GM12878 (cell line): ENCODE data around the gene FAM162B. TPM values are rescaled to one million over a fixed set of nuclear protein-coding genes. Genes with fewer than 3 reads are reported as not detected.

Experiments used
- ATAC-seq: fragments of 200-7000 bp; cut with Tn5 transposase; 3 replicates; pipeline ENCODE4 v1.9.1; 2020; ENCODE audit warnings: mild to moderate bottlenecking, moderate library complexity
- BruUV-seq: library from RNA; stranded (reverse); fragments of 400-500 nt; replicated peaks from 2 replicates; lab custom pipeline; 2021; lab: Mats Ljungman, UMichigan
- CTCF ChIA-PET: fragments of 300-600 bp; sonication (Branson Sonifier 250); formaldehyde crosslinking; extraction: SDS; loops from one replicate; lab custom pipeline; 2021; ENCODE audit warnings: inconsistent platforms; lab: Yijun Ruan, JAX
- POLR2A ChIA-PET: fragments of 350-600 bp; formaldehyde crosslinking; extraction: SDS; loops from one replicate; lab custom pipeline; 2021; ENCODE audit warnings: inconsistent platforms; lab: Charles Lee
- RAD21 ChIA-PET: fragments of 300-600 bp; sonication (Branson Sonifier 250); formaldehyde crosslinking; loops from one replicate; lab custom pipeline; 2023; ENCODE audit warnings: antibody characterized with exemption; ENCODE audit not compliant: unreplicated experiment; lab: Charles Lee
- SMC1A ChIA-PET: fragments of 300-600 bp; sonication (Branson Sonifier 250); formaldehyde crosslinking; loops from one replicate; lab custom pipeline; 2023; ENCODE audit not compliant: unreplicated experiment, uncharacterized antibody; lab: Charles Lee
- DNase-seq: peaks from one replicate; pipeline ENCODE4 v3.0.0-alpha.2; 2011; ENCODE audit warnings: low read depth, low spot score
- FAIRE-seq: peaks from 3 replicates; lab custom pipeline; 2011; peaks lifted over from hg19 to GRCh38; lab: Jason Lieb, UNC
- H2AFZ ChIP-seq: 2 replicates; pipeline ENCODE4 v1.6.0; 2011; ENCODE audit warnings: low read depth, low read length, control low read depth; ENCODE audit not compliant: control insufficient read depth
- H3K27ac ChIP-seq: 2 replicates; pipeline ENCODE4 v1.5.1; 2011; ENCODE audit warnings: control low read depth; ENCODE audit not compliant: control insufficient read depth, insufficient read depth
- H3K27me3 ChIP-seq, 2 experiments: replicated peaks in 1 of 2; 2 replicates each; pipeline versions ENCODE4 v1.6.0 to v1.6.1; 2011; ENCODE audit warnings: low read length in 1 of 2; ENCODE audit not compliant: control insufficient read depth in 2 of 2, insufficient read depth in 2 of 2
- H3K36me3 ChIP-seq, 2 experiments: 2 replicates each; pipeline ENCODE4 v1.5.1; 2011; ENCODE audit warnings: low read length in 1 of 2; ENCODE audit not compliant: control insufficient read depth in 2 of 2, insufficient read depth in 2 of 2
- H3K4me1 ChIP-seq: 2 replicates; pipeline ENCODE4 v1.6.1; 2011; ENCODE audit warnings: mild to moderate bottlenecking, low read length, moderate library complexity, mixed read lengths; ENCODE audit not compliant: control insufficient read depth, insufficient read depth
- H3K4me2 ChIP-seq: 2 replicates; pipeline ENCODE4 v1.6.0; 2011; ENCODE audit warnings: control low read depth; ENCODE audit not compliant: control insufficient read depth, insufficient read depth
- H3K4me3 ChIP-seq: fragments of 200-600 bp; sonication (generic); 2 replicates; pipeline ENCODE4 v1.5.1; 2016
- H3K79me2 ChIP-seq: 2 replicates; pipeline ENCODE4 v1.6.0; 2011; ENCODE audit warnings: low read length; ENCODE audit not compliant: control insufficient read depth, insufficient read depth
- H3K9ac ChIP-seq: 2 replicates; pipeline ENCODE4 v1.8.0; 2011; ENCODE audit warnings: low read length, control low read depth, mixed read lengths; ENCODE audit not compliant: control insufficient read depth, insufficient read depth
- H3K9me3 ChIP-seq: replicated peaks from 3 replicates; pipeline ENCODE4 v1.5.1; 2011; ENCODE audit warnings: mild to moderate bottlenecking, low read length; ENCODE audit not compliant: control insufficient read depth, insufficient read depth
- H4K20me1 ChIP-seq: 2 replicates; pipeline ENCODE4 v1.6.0; 2011; ENCODE audit not compliant: control insufficient read depth, insufficient read depth
- BCLAF1 ChIP-seq: fragments of 450-650 bp; IDR thresholded peaks from 2 replicates; pipeline ENCODE4 v1.6.1; 2017; ENCODE audit warnings: antibody characterized with exemption, mild to moderate bottlenecking, moderate library complexity
- FOXK2 ChIP-seq: fragments of 450-650 bp; IDR thresholded peaks from 2 replicates; pipeline ENCODE4 v1.6.1; 2017; ENCODE audit warnings: mild to moderate bottlenecking, moderate library complexity
- IRF3 ChIP-seq: fragments of 450-650 bp; IDR thresholded peaks from 2 replicates; pipeline ENCODE4 v1.6.1; 2014; ENCODE audit warnings: mild to moderate bottlenecking
- MXI1 ChIP-seq: fragments of 150-350 bp; IDR thresholded peaks from 2 replicates; pipeline ENCODE4 v1.6.1; 2011; ENCODE audit warnings: low read depth, mild to moderate bottlenecking, inconsistent platforms, low read length, improper control_type of control experiment
- POLR2AphosphoS5 ChIP-seq: IDR thresholded peaks from 2 replicates; pipeline ENCODE4 v1.6.1; 2011; ENCODE audit warnings: mild to moderate bottlenecking, low read length, inconsistent platforms
- REST ChIP-seq: IDR thresholded peaks from 2 replicates; pipeline ENCODE4 v1.6.1; 2012; ENCODE audit warnings: mild to moderate bottlenecking, low read depth, low read length
- WGBS: methylation state at CpG from one replicate; pipeline ENCODE4 v1.1.6; 2016; ENCODE audit warnings: low lambda C conversion rate; ENCODE audit not compliant: insufficient replicate concordance, insufficient coverage; ENCODE audit errors: missing lambda C conversion rate; 5-methylcytosine and 5-hydroxymethylcytosine counted together
- in situ Hi-C: fragments of 300-500 bp; cut with MboI; formaldehyde crosslinking; loops from 9 replicates; pipeline ENCODE4 v1.14.3; 2018; ENCODE audit warnings: mixed read lengths
- intact Hi-C: fragments of 100-400 bp; cut with micrococcal nuclease; formaldehyde crosslinking; loops from one replicate; pipeline ENCODE4 v1.14.2; 2022; ENCODE audit not compliant: unreplicated experiment
- polyA plus RNA-seq, 11 experiments: library from polyadenylated mRNA; depleted of rRNA in 4 of 11; unstranded in 6 of 11; stranded (reverse) in 5 of 11; fragments of >200 nt; fragmentation: Nextera tagmentation in 4 of 11; fragmentation: Illumina TruSeq in 1 of 11; extraction: Ambion mirVana in 4 of 11; extraction: Trizol in 1 of 11; gene quantifications; 1 replicate in 1 of 11; 2 replicates in 10 of 11; pipeline versions ENCODE4 v1.2.1 to v1.2.3, GENCODE V29; 2011 to 2016; ENCODE audit warnings: inconsistent platforms in 2 of 11, missing spikeins in 2 of 11, low read depth in 1 of 11
- total RNA-seq, 4 experiments: library from RNA; depleted of rRNA in 3 of 4; stranded (reverse); fragments of >200 nt in 3 of 4; fragmentation: Illumina TruSeq in 1 of 4; extraction: Trizol in 1 of 4; gene quantifications; 2 replicates each; pipeline versions ENCODE4 v1.2.1 to v1.2.3, GENCODE V29; 2013 to 2021

The FAM162B gene
- total and polyA plus RNA-seq, 10 of the 15 experiments (the other 5 are each of a cell fraction or from before 2014, with no cell fraction given), result not detected

DNA sequence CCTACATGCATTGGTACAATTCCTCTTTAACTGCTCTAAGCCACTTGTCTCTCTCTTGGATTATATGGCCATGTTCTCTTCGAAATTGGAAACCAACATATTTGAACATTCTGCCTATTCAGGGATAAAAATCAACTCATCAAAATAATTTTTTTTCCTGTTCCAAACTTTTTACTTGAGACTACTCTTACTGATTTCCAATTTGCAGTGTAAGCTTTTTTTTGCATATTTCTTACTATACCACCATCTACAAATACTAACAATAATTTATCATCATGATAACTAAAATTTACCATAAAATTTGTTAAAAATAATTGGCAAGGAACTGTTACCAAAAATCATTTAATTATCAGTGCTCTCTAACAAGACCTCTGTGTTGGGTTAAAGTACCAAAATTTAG, 6.9 kb upstream of the FAM162B start:
- Histone ChIP-seq H3K4me2 (no peak overlapping the region), H3K9me3 (no peaks in the 10 kb centered on the region), H3K36me3 (no peaks in the 10 kb centered on the region), H4K20me1 (no peaks in the 10 kb centered on the region), H3K79me2 (no peaks in the 10 kb centered on the region), H3K4me3 (no peak overlapping the region), H3K4me1 (no peaks in the 10 kb centered on the region), H3K27ac (no peak overlapping the region), H2AFZ (no peak overlapping the region), H3K9ac (no peak overlapping the region), H3K27me3 (no peaks in the 10 kb centered on the region)
- ChIA-PET POLR2A (no interaction called here), SMC1A (interaction anchor here (1.1 kb wide), 1 partner anchor 17 kb away, joined by 3 read pairs; no protein-coding TSS in a partner anchor), RAD21 (no interaction called here), CTCF (no interaction called here)
- DNase-seq (no peak), ATAC-seq (no peak), FAIRE-seq (no peak)
- in situ Hi-C loops, result no loop called here
- BruUV-seq, result no TSS peak
- intact Hi-C loops, result no loop called here
- no peak for TF ChIP-seq FOXK2
- 6% methylated on average over 1 of the region's 1 CpG for WGBS

DNA sequence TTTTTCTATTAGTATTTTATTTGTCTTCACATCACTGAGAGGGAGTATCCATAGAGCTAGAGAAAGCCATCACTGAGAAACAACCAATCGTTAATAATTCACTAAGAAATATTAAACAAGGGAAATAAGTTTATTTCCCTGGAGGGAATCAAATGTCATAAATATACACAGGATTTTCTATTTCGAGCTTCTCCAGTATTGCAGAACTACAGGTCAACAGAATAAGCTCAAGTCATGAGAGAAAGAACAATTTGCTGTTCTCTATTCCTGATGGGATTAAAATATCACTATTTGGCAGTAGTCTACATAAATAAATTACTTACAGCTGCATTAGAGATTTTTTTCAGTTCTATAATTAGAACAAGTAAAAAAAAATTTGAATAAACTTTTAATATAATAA, 2.2 kb upstream of the FAM162B start:
- CTCF ChIA-PET, result interaction anchor here (0.7 kb wide), 1 partner anchor 230 kb away, joined by 3 read pairs; no protein-coding TSS in a partner anchor
- no peak overlapping the region for H3K27ac ChIP-seq
- SMC1A ChIA-PET, result interaction anchor here (1.1 to 1.3 kb wide), 2 partner anchors 8 to 33 kb away, joined by 3 read pairs; no protein-coding TSS in a partner anchor
- peaks cover 0 to 13% of the 10 kb centered on the region in 2 experiments; a peak in 3 of 4 replicates for H3K27me3 ChIP-seq
- TF ChIP-seq POLR2AphosphoS5 (no peak), IRF3 (no peak), BCLAF1 (no peak), MXI1 (no peak), REST (no peak)
- no TSS peak for BruUV-seq
- no peak for DNase-seq
- H3K9ac ChIP-seq, result no peak overlapping the region
- H3K4me1 ChIP-seq, result no peaks in the 10 kb centered on the region
- no peaks in the 10 kb centered on the region for H3K79me2 ChIP-seq
- no peaks in the 10 kb centered on the region for H3K36me3 ChIP-seq
- no peak for FAIRE-seq
- RAD21 ChIA-PET, result no interaction called here
- no peaks in the 10 kb centered on the region for H3K9me3 ChIP-seq
- POLR2A ChIA-PET, result no interaction called here
- in situ Hi-C loops (no loop called here), intact Hi-C loops (no loop called here)
- no peaks in the 10 kb centered on the region for H4K20me1 ChIP-seq
- no peak overlapping the region for H3K4me2 ChIP-seq
- H2AFZ ChIP-seq, result no peak overlapping the region
- H3K4me3 ChIP-seq, result no peak overlapping the region
- 34% methylated on average over 2 of the region's 2 CpGs for WGBS
- ATAC-seq, result no peak
